Subcutaneous adipose tissue (tissue), 4 donors: ENCODE data around the gene CRYBB3. TPM values are rescaled to one million over a fixed set of nuclear protein-coding genes. Genes with fewer than 3 reads are reported as not detected.

Source experiments
- total RNA-seq, 4 donors: library from RNA; depleted of rRNA; stranded (reverse); fragments of >200 nt; gene quantifications; one replicate each; pipeline ENCODE4 v1.1.0, GENCODE V29; 2016
- TF ChIP-seq, protein P1 (sequence below): fragments of 450-650 bp; IDR thresholded peaks from one replicate; pipeline ENCODE4 v1.5.1; 2016; ENCODE audit warnings: low read depth, mild to moderate bottlenecking, control low read depth, antibody characterized with exemption, moderate library complexity

CRYBB3 gene
- not detected for total RNA-seq

GRCh38 chr22:25199731-25200520 is at the start of gene CRYBB3:
Gene CRYBB3 (plus strand): TSS chr22:25199858. CDS start chr22:25201397, 1,539 bp downstream.
- TF ChIP-seq, protein P1, sequence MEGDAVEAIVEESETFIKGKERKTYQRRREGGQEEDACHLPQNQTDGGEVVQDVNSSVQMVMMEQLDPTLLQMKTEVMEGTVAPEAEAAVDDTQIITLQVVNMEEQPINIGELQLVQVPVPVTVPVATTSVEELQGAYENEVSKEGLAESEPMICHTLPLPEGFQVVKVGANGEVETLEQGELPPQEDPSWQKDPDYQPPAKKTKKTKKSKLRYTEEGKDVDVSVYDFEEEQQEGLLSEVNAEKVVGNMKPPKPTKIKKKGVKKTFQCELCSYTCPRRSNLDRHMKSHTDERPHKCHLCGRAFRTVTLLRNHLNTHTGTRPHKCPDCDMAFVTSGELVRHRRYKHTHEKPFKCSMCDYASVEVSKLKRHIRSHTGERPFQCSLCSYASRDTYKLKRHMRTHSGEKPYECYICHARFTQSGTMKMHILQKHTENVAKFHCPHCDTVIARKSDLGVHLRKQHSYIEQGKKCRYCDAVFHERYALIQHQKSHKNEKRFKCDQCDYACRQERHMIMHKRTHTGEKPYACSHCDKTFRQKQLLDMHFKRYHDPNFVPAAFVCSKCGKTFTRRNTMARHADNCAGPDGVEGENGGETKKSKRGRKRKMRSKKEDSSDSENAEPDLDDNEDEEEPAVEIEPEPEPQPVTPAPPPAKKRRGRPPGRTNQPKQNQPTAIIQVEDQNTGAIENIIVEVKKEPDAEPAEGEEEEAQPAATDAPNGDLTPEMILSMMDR, result no peak

GRCh38 chr22:25153961-25154666 is 45.5 kb upstream of the CRYBB3 start:
- TF ChIP-seq, protein P1, result no peak

GRCh38 chr22:25154667-25154999 is 45.0 kb upstream of the CRYBB3 start:
- TF ChIP-seq, protein P1, result no peak

- TF ChIP-seq, protein P1, result no peak
Observed at GRCh38 chr22:25156736-25157135, 42.9 kb upstream of the CRYBB3 start.

GRCh38 chr22:25159028-25159427 is 40.6 kb upstream of the CRYBB3 start:
- TF ChIP-seq, protein P1, result no peak

GRCh38 chr22:25160120-25160996 is 39.3 kb upstream of the CRYBB3 start:
- TF ChIP-seq, protein P1, result no peak
